Sciatic nerve (tissue), 2 donors: ENCODE measurements around the gene INPPL1. TPM values are rescaled to one million over a fixed set of nuclear protein-coding genes. Genes with fewer than 3 reads are reported as not detected.
"Not testable (repeated sequence)": the region's sequence is repeated elsewhere in the genome, so short reads cannot be mapped to it uniquely, and the experiment has no call there.

Source experiments
- ATAC-seq: fragments of 200-7000 bp; cut with Tn5 transposase; one replicate; pipeline ENCODE4 v1.9.1; 2020; ENCODE audit warnings: mild to moderate bottlenecking, moderate library complexity
- DNase-seq: peaks from one replicate; pipeline ENCODE4 v3.0.0-alpha.2; 2020; ENCODE audit warnings: low spot score
- intact Hi-C: fragments of 100-400 bp; cut with DNase I; formaldehyde crosslinking; loops from one replicate; pipeline ENCODE4 v1.14.2; 2022
- total RNA-seq: library from RNA; stranded (reverse); fragmentation: NEBNext Ultra II Directional; extraction: Animal tissue kit (Norgen Biotek cat#: 25700); gene quantifications from one replicate; pipeline ENCODE4 v1.2.1, GENCODE V29; 2021
- donor health status: DM: no; HTN: no; CAD: no.
- donor health status: DM: no; HTN: no; CAD: no.

The INPPL1 gene
- 142 TPM for total RNA-seq

GRCh38 chr11:72224564-72225410 is at the start of gene INPPL1:
TSS of gene INPPL1 (plus strand) at chr11:72224767. CDS start at chr11:72224985, 218 bp downstream.
- DNase-seq (no peak), ATAC-seq (peak; percentile 4)
- intact Hi-C loops = no loop called here

GRCh38 chr11:72177656-72178055 is 46.9 kb upstream of the INPPL1 start:
- DNase-seq = no peak
- no peak for ATAC-seq

GRCh38 chr11:72179049-72179803 is 45.3 kb upstream of the INPPL1 start:
- DNase-seq (no peak), ATAC-seq (no peak)
- intact Hi-C loops = no loop called here

More at GRCh38 chr11:72177656-72178055, 46.9 kb upstream of the INPPL1 start:
- intact Hi-C loops = no loop called here

GRCh38 chr11:72179804-72180396 is 44.7 kb upstream of the INPPL1 start:
- intact Hi-C loops = no loop called here
- no peak for ATAC-seq
- DNase-seq = no peak

GRCh38 chr11:72180892-72181552 is 43.5 kb upstream of the INPPL1 start:
- ATAC-seq, DNase-seq, intact Hi-C loops: not testable (repeated sequence)

GRCh38 chr11:72181553-72181958 is 43.0 kb upstream of the INPPL1 start:
- DNase-seq, intact Hi-C loops: not testable (repeated sequence)
- ATAC-seq = peak; percentile 15

- intact Hi-C loops = no loop called here
- DNase-seq (no peak), ATAC-seq (no peak)
These were observed 36.3 kb upstream of the INPPL1 start for GRCh38 chr11:72188267-72188666.

- no peak for DNase-seq
- ATAC-seq = no peak
- intact Hi-C loops = no loop called here
These were observed 34.9 kb upstream of the INPPL1 start for GRCh38 chr11:72189455-72190250.

GRCh38 chr11:72190631-72191071 is 33.9 kb upstream of the INPPL1 start:
- no peak for DNase-seq

GRCh38 chr11:72191961-72192381 is 32.6 kb upstream of the INPPL1 start, which contains the start of gene FOLR1:
TSS of gene FOLR1 (plus strand) at chr11:72192140. CDS start at chr11:72192174, 34 bp downstream.
- ATAC-seq = no peak
- intact Hi-C loops = no loop called here
- no peak for DNase-seq

More at GRCh38 chr11:72190631-72191071, 33.9 kb upstream of the INPPL1 start:
- intact Hi-C loops = no loop called here
- no peak for ATAC-seq

GRCh38 chr11:72195518-72196270 is 28.9 kb upstream of the INPPL1 start:
- DNase-seq (no peak), ATAC-seq (peak; percentile 32)
- intact Hi-C loops = no loop called here

GRCh38 chr11:72201445-72201844 is 23.1 kb upstream of the INPPL1 start:
- intact Hi-C loops, DNase-seq, ATAC-seq: not testable (repeated sequence)

- intact Hi-C loops = no loop called here
- ATAC-seq (no peak), DNase-seq (no peak)
These were observed 22.0 kb upstream of the INPPL1 start for GRCh38 chr11:72202571-72202970.

GRCh38 chr11:72203163-72203562 is 21.4 kb upstream of the INPPL1 start:
- ATAC-seq (no peak), DNase-seq (no peak)
- intact Hi-C loops = no loop called here

- DNase-seq = no peak
- intact Hi-C loops = no loop called here
- ATAC-seq = no peak
These were observed 19.7 kb upstream of the INPPL1 start for GRCh38 chr11:72204886-72205285.

- DNase-seq, ATAC-seq, intact Hi-C loops: not testable (repeated sequence)
These were observed 17.8 kb upstream of the INPPL1 start for GRCh38 chr11:72206794-72207193.

GRCh38 chr11:72208281-72208680 is 16.3 kb upstream of the INPPL1 start:
- no peak for DNase-seq
- intact Hi-C loops = no loop called here
- ATAC-seq = no peak
